Esophagus muscularis mucosa (tissue), 3 donors: ENCODE measurements around the gene LNPEP.

Source experiments
- EP300 ChIP-seq: sonication (generic); formaldehyde crosslinking; IDR thresholded peaks from one replicate; pipeline ENCODE4 v1.6.1; 2017; ENCODE audit warnings: antibody characterized with exemption
- POLR2A ChIP-seq: fragments of 450-650 bp; IDR thresholded peaks from one replicate; pipeline ENCODE4 v1.6.1; 2017; ENCODE audit warnings: antibody characterized with exemption, moderate library complexity, mild to moderate bottlenecking, low read depth
- POLR2AphosphoS5 ChIP-seq, 2 donors: sonication (generic); formaldehyde crosslinking; IDR thresholded peaks; one replicate each; pipeline ENCODE4 v1.6.1; 2017; ENCODE audit warnings: antibody characterized with exemption in 2 of 2

DNA sequence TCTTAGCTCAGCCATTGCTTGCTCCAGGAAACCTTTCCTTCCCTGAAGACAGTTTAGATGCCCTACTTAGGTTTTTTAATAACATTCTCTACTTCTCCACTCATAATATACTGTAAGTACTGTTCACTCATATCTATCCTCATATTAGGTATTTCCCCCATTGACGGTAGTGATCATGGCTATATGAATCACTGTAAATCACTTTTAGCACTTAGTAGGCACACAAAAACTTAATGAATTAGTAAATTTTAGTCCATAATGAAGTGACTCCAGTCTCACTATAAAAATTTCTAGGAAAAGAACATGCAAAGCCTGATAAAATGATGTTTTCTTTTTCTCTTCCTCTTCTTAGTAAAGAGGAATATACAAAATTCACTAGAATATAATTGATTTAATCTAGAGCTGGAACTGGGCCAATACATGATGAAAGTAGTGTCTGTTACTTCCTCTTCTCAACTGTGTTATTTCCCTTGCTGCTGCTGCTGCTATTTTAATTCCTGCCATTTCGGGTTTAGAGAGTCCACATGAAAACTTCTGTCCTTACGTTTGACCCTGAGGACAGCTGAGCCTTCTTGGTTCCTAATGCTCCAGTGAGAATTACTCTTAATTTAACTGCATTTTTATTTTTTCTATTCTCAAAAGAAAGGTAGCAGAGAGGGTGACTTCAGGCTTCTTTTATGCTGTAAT is 73.5 kb downstream of the LNPEP start:
- TF ChIP-seq POLR2A = no peak
- no peak for TF ChIP-seq EP300
- TF ChIP-seq POLR2AphosphoS5 (IDR thresholded peaks at IDR 0.05) = no peak
